CD4-positive, alpha-beta T cell treated with Interleukin-4 for 4 hours (primary cell): ENCODE data around the gene PAX7.

Source experiments
- DNase-seq: peaks from one replicate; pipeline ENCODE4 v3.0.0-alpha.2; 2020

The PAX7 gene

DNA sequence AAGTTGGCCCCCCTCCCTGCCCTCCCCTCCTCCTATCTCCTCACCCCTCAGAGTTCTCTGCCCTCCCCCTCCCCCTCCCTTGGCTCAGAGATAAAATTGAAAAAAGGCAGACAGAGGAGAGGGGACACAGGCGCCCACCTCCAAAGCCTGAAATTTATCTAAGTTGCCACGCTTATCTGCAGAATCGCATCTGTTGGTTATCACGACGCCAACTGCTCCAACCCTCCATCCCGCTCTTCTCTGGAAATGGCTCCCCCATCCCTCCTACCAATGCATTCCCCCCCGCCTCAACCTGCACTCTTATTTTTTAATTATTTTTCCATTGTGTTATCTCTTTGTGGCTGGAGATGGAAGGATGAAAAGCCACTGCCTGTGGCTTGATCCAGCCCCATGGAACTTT, 138.5 kb downstream of the PAX7 start:
- no peak for DNase-seq

DNA sequence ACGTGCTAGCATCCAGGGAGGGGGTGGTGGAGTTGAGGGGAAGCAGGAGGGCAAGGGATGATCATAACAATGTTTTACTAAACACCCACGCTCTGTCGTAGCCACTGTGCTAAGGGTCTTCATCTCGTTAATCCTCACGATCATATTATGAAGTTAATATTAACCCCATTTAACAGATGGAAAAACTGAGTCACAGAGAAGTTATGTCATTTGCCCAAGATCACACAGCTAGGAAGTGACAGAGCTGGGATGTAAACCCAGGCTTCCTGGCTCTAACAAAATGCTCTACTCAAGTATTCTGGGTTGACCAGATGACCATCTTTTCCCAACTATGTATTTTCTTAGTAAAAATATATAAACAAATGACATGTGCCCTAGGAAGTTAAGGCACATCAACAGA, 140.2 kb downstream of the PAX7 start:
- DNase-seq, result no peak

DNA sequence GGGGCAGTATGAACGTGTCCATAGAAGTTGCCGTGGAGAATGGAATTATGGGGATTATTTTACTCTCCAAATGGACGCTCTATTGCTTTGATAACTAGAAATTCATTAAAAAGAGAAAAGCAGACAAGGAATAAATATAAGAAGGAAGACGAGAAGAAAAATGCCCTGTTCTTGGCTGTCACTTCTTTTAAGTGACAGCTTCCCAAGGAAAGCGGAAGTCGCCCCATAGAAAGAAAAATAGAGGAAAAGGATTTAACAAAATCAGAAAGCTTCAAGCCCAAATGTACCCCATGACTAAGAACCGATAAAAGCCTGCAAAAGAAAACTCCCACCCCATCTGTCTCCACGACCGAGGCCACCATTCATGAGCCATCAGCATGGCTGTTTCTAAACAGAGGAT, 143.1 kb downstream of the PAX7 start:
- no peak for DNase-seq

DNA sequence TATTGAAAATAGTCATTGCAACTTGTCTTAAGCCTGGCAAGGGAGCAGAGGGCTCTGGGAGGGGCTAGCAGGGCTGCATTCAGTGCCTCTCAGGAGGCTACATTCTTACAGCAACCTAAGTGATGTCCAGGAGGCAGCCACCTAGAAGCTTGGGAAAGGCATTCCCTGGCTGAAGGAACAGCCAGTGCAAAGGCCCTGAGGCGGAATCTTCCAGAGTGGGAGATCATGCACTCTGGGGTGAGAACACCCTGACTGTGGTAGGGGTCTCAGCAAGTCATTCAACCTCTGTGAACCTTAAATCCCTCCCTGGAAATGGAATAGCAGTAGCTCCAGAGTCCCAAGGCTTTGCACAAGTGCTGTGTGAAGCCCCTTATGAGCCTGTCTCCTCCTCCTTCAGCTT, 144.7 kb downstream of the PAX7 start:
- DNase-seq, result no peak

DNA sequence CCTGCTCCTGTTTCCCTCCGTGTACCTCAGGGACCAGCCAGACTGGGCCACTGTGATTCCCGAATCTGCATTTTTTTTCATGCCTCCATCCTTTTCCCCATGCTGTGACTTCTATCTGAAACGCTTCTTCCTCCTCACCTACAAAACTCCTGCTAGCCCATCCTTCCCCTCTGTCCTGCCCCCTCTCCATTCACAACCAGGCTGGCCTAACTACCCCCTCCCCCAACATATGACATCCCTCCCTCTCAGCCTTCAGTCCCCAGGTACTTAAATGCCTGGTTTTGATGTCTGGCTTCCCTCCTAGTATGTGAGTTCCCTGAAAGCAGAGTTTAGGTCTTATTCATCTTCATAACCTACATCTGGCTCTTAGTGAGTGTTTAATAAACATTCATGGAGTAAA, 146.1 kb downstream of the PAX7 start:
- DNase-seq, result no peak

DNA sequence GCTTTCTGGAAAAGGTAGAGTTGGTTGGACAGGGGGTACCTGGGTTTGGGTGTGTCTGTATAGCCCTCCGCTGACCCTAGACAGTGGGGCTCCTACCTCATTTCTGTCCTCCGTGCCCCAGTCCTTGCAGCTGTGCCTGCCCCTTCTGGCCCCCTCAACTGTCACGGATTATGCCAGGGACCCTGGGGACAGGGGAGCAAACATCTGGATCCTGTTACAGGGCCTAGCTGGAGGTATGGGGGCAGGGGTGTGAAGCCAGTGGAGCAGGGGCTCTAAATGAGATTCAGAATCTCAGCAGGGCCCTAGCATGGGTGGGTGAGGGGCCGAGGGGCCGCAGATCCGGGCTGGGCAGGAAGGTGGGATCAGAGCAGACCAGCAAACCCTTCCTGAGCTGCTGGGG, 147.8 kb downstream of the PAX7 start:
- no peak for DNase-seq

DNA sequence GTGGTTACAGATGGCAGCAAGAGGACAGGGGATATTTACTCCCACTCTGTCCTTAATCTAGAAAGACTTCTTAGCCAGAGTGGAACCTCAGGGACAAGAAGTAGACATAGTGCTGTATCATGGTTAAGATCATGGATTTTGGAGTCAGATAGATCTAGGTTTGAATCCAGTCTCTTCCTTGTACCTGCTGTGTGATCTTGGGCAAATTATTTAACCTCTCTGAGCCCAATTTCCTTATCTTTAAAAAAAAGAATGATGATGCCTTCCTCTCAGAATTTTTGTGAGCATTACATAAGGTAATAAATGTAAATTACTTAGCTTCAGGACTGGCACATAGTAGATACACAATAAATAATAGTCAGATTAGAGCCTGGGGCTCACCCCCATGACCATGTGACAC, 150.4 kb downstream of the PAX7 start:
- no peak for DNase-seq

DNA sequence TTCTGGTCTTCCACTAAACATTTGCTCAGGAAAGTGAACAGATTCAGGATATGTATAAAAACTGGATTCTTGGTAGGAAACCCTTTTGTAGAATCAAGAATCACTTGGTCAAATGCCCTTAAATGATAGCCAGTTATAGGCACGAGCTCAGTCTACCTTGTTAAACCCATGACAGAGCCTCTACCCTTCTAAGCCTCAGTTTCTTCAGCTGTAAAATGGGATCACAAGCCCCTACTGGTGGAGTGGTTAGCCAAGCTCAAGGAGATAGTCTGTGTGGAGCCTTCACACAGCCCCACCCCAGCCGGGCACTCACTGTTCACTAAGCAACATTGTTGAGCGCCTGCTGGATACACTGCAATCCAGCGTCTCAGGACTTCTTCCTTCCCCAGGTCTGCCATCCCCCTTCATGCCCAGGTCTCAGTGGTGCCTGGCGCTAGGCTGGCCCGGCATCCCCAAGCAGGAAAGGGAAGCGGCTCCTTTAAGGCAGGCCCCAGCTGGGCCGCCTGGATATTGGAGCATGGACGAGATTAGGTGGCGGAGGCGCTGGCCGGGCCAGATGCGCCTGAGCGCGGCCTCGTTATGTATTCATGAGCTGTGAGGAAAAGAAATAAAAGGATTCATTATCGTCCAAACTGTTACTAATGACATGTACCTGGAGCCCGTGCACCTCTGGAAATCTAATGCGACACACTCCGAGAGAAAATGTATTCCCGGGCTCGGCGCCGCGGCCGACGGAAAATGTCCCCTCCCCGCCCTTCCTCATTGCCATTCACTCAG, 153.2 kb downstream of the PAX7 start:
- no peak for DNase-seq

DNA sequence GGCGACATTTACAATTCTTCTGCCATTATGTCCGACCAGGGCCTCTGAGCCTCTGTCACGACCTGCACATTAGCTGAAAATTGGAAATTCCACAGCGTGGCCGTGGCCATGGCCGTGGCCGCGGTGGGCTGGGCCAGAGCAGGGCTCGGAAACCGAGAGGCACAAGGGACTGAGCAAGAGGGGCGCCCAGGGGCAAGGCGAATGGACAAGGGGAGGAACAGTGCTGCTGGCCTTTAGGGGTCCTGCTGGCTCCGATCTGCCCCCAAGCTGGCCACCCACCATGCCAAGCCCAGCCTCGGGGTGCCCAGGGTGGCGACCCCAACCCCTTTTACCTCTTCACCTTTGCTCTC, 153.8 kb downstream of the PAX7 start:
- DNase-seq, result no peak

DNA sequence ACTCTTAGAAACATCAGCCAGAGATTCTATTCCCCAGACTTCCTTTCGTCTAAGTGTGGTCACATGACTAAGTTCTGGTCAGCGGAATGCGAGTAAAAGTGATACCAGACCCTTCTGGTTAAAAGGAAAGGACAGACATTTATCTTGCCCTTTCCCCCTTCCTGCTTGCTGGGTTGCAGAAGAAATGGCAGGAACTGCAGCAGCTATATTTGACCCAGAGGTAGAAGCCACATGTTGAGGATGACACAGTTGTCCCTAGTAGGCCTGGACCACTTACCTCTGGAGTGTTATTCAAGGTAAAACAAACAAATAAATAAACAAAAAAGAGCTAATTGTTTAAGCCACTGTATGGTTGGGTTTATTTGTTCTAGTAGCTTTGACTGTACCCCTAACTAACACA, 155.5 kb downstream of the PAX7 start:
- no peak for DNase-seq

DNA sequence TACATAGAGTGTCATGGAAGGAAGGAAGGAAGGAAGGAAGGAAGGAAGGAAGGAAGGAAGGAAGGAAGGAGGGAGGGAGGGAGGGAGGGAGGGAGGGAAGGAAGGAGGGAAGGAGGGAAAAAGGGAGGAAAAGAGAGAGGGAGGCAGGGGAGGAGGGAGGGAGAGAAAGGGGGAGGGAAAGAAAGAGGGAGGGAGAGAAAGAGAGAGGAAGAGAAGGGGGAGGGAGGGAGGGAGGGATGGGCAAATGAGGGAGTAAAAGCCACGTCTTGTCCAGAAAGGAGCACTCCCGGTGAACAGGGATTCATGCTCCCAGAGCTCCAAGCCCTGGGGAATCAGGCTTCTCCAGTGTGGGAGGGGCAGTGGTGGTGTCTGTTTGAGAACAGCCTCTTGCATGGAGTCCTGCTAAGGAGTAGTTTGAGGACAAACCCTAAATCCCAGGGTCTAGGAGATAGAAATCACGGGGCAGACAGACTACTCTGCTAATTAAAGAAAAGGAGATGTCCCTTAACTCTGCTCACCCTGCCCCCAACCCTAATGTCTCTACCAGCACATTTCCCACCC, 157.3 kb downstream of the PAX7 start:
- DNase-seq, result no peak

DNA sequence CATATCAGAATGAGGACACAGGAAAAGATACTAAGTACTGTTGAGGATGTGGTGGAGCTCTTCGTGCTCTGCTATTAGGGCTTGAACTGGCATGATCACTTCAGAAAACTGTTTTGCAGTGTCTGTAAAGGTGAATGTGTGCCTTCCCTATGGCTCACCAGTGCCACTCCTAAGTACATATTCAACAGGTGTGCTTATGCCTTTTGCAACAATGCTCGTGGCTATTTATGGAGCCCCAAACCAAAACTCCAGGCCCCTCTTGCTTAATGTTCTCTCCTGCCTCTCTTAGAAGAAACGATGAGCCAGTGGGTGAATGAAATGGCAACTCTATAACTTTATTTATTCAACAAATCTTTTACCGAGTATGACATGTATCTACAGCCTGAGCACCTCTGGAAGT, 158.6 kb downstream of the PAX7 start:
- DNase-seq, result no peak

DNA sequence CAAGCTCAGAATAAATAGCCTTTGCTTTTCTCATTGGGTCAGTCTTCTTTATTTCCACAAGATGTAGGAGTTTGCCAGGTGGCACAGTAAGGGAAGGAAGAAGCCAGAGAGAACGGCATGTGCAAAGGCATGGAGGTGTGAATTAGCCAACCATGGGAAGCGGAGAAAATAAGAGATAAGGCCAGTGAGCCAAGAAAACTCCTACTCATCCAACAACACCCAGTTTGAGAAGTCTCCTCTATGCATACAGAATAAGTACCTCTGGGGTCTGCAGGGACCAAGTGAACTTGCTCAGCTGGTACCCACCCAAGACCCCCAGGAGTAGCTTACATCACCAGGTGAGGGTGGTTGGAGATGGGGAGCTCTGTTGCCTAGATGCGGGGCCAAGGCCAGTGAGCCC, 162.1 kb downstream of the PAX7 start:
- DNase-seq, result no peak

DNA sequence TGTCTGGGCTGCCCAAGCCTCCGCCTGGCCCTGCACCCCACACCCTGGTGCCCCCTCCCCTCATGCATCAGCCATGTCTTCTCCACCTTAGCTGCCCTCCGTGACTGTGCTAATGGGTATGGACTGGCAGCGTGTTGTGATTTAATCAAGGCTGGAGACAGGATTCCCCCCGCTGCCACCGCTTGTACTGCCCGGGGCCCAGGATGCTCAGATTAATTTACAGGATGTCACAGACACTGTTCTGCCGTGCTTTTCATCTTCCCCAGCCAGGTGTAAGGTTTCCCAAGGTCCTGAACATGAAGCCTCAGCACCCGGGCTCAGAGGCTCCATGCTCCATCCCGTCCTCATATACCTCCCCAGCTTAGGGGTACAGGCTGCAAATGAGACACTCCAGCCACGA, 162.5 kb downstream of the PAX7 start:
- no peak for DNase-seq

DNA sequence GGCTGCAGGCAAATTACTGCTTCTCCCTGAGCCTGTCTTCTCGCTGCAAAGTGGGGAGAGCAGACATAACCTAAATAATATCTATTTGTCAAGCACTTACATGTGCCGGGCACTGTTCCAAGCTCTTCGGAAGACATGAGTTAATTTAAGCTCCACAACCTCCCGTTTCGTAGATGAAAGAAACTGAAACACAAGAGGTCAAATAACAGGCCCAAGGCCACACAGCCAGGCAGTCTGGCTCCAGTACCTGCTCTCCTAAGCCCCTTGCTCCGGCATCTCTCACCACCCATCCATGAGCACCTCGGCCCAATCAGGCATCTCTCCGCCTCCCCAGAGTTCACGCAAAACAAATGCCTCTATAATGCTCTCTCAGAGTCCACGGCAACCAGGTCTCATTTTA, 163.4 kb downstream of the PAX7 start:
- DNase-seq, result no peak

DNA sequence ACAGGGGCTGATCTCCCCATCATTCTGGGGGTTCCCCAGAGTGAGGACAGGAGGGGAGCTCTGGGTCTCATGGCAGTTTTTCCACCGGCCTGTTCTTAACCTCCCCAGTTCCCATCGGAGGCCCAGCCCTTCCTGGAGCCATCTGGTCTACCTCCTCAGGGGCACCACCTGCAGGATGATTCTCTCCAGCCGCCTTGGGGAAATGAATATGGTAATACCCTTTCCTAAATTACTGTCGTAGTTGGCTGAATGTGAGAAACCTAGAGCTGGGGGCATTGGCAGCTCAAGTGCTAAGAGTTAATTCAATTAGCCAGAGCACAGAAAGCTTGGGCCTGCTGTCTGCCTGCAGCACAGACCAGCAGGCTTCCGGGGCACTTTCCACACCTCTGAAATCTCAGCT, 163.9 kb downstream of the PAX7 start:
- DNase-seq, result no peak

DNA sequence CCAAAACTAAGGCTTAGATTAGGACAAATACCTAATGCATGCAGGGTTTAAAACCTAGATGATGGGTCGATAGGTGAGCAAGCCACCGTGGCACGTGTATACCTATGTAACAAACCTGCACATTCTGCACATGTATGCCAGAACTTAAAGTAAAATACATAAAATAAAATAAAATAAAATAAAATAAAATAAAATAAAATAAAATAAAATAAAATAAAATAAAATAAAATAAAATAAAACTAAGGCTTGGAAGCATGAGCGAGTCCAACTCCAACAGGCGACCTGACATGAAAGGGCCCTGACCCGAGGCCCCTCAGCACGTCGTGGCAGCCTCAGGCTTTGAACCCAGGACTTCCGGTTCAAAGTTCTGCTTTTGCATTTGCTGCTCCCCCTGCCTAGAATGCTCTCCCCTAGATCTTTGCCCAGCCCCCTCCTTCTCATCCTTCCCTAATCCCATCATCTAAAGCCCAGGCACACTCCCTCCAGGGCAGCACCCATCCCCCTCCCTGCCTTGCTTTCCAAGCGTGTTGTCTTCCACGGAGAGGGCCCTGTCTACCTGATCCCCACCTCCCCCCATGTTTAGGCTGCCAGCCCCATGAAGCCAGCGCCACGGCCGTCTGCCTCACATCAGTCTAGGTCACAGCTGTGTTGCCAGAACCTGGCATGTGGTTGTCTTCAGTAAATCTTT, 164.5 kb downstream of the PAX7 start:
- DNase-seq, result no peak

DNA sequence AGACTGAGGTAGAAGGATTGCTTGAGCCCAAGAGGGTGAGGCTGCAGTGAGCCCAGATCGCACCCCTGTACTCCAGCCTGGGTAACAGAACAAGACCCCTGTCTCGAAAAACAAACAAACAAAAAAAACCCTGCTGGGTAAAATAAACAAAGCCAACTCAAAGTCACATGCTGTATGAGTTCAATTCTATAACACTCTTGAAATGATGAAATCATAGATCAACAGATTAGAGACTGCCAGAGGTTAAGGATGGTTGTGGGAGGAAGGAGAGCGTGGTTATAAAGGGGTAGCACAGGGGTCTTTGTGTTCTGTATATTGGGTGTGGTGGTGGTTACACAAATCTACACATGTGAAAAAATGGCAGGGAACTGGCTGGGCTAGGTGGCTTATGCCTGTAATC, 166.3 kb downstream of the PAX7 start:
- no peak for DNase-seq
